ENCODE measurements around the gene CYFIP2. TPM values are rescaled to one million over a fixed set of nuclear protein-coding genes. Genes with fewer than 3 reads are reported as not detected.

CYFIP2 gene
- total RNA-seq, 1 donor from 2014 or later, result 82.9 TPM

GRCh38 chr5:157284458-157285212, 18.7 kb downstream of the CYFIP2 start:
- Mint-ChIP-seq H3K4me1 (no peaks in the 10 kb centered on the region), H3K4me3 (no peak overlapping the region), H3K27ac (no peak overlapping the region), H3K9me3 (no peaks in the 10 kb centered on the region), H3K27me3 (ENCODE audit: low read depth) (no peaks in the 10 kb centered on the region), H3K36me3 (peaks cover 14% of the 10 kb centered on the region)
- no peak for DNase-seq (ENCODE audit: low spot score in 2 of 2, unreplicated experiment in 2 of 2)
- TF ChIP-seq CTCF (IDR thresholded peaks at IDR 0.05; ENCODE audit: unreplicated experiment), result no peak

GRCh38 chr5:157285310-157286035, 19.6 kb downstream of the CYFIP2 start:
- no peak for TF ChIP-seq CTCF (IDR thresholded peaks at IDR 0.05; ENCODE audit: unreplicated experiment)
- H3K9me3 Mint-ChIP-seq, result no peaks in the 10 kb centered on the region
- no peak for DNase-seq (ENCODE audit: low spot score in 2 of 2, unreplicated experiment in 2 of 2)
- H3K4me1 Mint-ChIP-seq, result peaks cover 2% of the 10 kb centered on the region
- no peak overlapping the region for H3K4me3 Mint-ChIP-seq
- H3K27me3 Mint-ChIP-seq (ENCODE audit: low read depth), result no peaks in the 10 kb centered on the region
- H3K27ac Mint-ChIP-seq, result no peak overlapping the region
- H3K36me3 Mint-ChIP-seq, result peaks cover 19% of the 10 kb centered on the region

GRCh38 chr5:157286761-157287211, 20.9 kb downstream of the CYFIP2 start:
- Mint-ChIP-seq H3K9me3 (no peaks in the 10 kb centered on the region), H3K36me3 (peaks cover 26% of the 10 kb centered on the region), H3K27ac (no peak overlapping the region), H3K4me3 (no peak overlapping the region), H3K4me1 (peaks cover 5% of the 10 kb centered on the region), H3K27me3 (ENCODE audit: low read depth) (no peaks in the 10 kb centered on the region)
- no peak for DNase-seq (ENCODE audit: low spot score in 2 of 2, unreplicated experiment in 2 of 2)
- TF ChIP-seq CTCF (IDR thresholded peaks at IDR 0.05; ENCODE audit: unreplicated experiment), result no peak

- H3K27me3 Mint-ChIP-seq (ENCODE audit: low read depth), result no peaks in the 10 kb centered on the region
- no peak for TF ChIP-seq CTCF (IDR thresholded peaks at IDR 0.05; ENCODE audit: unreplicated experiment)
- DNase-seq (ENCODE audit: low spot score in 2 of 2, unreplicated experiment in 2 of 2), result no peak
- H3K9me3 Mint-ChIP-seq, result no peaks in the 10 kb centered on the region
- no peak overlapping the region for H3K4me3 Mint-ChIP-seq
- peaks cover 5% of the 10 kb centered on the region for H3K4me1 Mint-ChIP-seq
- no peak overlapping the region for H3K27ac Mint-ChIP-seq
- H3K36me3 Mint-ChIP-seq, result peaks cover 27% of the 10 kb centered on the region
Measured at GRCh38 chr5:157288405-157289163, 22.7 kb downstream of the CYFIP2 start.

- H3K9me3 Mint-ChIP-seq, result no peaks in the 10 kb centered on the region
- no peak overlapping the region for H3K27ac Mint-ChIP-seq
- no peaks in the 10 kb centered on the region for H3K27me3 Mint-ChIP-seq (ENCODE audit: low read depth)
- no peak overlapping the region for H3K4me3 Mint-ChIP-seq
- H3K4me1 Mint-ChIP-seq, result peaks cover 5% of the 10 kb centered on the region
- H3K36me3 Mint-ChIP-seq, result peaks cover 30% of the 10 kb centered on the region
- no peak for TF ChIP-seq CTCF (IDR thresholded peaks at IDR 0.05; ENCODE audit: unreplicated experiment)
- no peak for DNase-seq (ENCODE audit: low spot score in 2 of 2, unreplicated experiment in 2 of 2)
Measured at GRCh38 chr5:157289164-157289819, 23.4 kb downstream of the CYFIP2 start.

All from mesothelial cell of epicardium (in vitro differentiated cells).